Measurements from ENCODE around the gene ACSL6.

Gene ACSL6, protein sequence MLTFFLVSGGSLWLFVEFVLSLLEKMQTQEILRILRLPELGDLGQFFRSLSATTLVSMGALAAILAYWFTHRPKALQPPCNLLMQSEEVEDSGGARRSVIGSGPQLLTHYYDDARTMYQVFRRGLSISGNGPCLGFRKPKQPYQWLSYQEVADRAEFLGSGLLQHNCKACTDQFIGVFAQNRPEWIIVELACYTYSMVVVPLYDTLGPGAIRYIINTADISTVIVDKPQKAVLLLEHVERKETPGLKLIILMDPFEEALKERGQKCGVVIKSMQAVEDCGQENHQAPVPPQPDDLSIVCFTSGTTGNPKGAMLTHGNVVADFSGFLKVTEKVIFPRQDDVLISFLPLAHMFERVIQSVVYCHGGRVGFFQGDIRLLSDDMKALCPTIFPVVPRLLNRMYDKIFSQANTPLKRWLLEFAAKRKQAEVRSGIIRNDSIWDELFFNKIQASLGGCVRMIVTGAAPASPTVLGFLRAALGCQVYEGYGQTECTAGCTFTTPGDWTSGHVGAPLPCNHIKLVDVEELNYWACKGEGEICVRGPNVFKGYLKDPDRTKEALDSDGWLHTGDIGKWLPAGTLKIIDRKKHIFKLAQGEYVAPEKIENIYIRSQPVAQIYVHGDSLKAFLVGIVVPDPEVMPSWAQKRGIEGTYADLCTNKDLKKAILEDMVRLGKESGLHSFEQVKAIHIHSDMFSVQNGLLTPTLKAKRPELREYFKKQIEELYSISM

DNA sequence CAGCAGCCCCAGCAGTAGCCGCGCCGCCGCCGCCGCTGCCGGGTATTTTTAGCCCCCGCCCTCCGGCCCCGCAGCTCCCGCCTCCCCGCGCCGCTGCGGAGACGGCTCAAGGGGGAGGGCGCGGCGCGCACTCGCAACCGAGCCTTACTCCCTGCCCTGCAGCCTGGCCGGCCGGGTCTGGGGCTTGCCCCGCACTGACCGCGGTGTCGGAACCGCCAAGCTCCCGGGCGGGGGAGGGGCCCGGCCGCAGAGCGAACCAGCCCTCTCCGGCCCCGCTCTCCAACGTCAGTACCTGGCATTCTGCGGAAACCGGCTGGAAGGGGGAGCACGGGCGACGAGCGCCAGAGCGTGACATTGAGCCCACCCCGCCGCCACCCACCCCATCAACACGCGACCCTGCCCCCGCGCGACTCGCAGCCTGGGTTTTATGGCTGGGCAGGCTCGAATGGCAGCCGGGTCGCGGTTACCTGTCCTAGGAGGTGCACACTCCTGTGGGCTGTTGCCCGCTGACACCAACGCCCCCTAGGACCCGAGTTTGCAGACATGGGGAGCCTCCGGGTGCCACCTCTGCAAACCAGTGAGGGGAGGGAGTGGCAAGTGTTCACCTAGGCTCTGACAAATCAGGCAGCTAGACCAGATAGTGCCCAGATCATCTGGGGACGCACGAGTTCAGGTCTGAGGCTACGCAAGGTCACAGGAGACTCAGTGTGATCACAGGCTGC, at the start of gene ACSL6:
Gene ACSL6 (minus strand): TSS at position 37 of the 722 bp plus-strand sequence. CDS start 105 bp downstream, outside the sequence.
- TF ChIP-seq, protein P1, sequence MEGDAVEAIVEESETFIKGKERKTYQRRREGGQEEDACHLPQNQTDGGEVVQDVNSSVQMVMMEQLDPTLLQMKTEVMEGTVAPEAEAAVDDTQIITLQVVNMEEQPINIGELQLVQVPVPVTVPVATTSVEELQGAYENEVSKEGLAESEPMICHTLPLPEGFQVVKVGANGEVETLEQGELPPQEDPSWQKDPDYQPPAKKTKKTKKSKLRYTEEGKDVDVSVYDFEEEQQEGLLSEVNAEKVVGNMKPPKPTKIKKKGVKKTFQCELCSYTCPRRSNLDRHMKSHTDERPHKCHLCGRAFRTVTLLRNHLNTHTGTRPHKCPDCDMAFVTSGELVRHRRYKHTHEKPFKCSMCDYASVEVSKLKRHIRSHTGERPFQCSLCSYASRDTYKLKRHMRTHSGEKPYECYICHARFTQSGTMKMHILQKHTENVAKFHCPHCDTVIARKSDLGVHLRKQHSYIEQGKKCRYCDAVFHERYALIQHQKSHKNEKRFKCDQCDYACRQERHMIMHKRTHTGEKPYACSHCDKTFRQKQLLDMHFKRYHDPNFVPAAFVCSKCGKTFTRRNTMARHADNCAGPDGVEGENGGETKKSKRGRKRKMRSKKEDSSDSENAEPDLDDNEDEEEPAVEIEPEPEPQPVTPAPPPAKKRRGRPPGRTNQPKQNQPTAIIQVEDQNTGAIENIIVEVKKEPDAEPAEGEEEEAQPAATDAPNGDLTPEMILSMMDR (conservative IDR thresholded peaks at IDR 0.05; ENCODE audit: low read depth, low read length), result no peak
- peak within 1 kb of the TSS; percentile 56 for H3K4me3 ChIP-seq (ENCODE audit: low read depth, low read length)
- DNase-seq (ENCODE audit: low read depth), result no peak

- TF ChIP-seq, protein P1 (conservative IDR thresholded peaks at IDR 0.05; ENCODE audit: low read depth, low read length), result no peak
- H3K4me3 ChIP-seq (ENCODE audit: low read depth, low read length), result no peak within 1 kb of the TSS
- no peak for DNase-seq (ENCODE audit: low read depth)
These were observed 49.2 kb upstream of the ACSL6 start, which contains the start of gene IL3 for GRCh38 chr5:132060501-132061161. Gene IL3 (plus strand): TSS chr5:132060655. CDS start chr5:132060707, 52 bp downstream.

GRCh38 chr5:132059696-132060500, 48.4 kb upstream of the ACSL6 start:
- TF ChIP-seq, protein P1 (conservative IDR thresholded peaks at IDR 0.05; ENCODE audit: low read depth, low read length), result no peak
- DNase-seq (ENCODE audit: low read depth), result no peak
- H3K4me3 ChIP-seq (ENCODE audit: low read depth, low read length), result no peak overlapping the region

DNA sequence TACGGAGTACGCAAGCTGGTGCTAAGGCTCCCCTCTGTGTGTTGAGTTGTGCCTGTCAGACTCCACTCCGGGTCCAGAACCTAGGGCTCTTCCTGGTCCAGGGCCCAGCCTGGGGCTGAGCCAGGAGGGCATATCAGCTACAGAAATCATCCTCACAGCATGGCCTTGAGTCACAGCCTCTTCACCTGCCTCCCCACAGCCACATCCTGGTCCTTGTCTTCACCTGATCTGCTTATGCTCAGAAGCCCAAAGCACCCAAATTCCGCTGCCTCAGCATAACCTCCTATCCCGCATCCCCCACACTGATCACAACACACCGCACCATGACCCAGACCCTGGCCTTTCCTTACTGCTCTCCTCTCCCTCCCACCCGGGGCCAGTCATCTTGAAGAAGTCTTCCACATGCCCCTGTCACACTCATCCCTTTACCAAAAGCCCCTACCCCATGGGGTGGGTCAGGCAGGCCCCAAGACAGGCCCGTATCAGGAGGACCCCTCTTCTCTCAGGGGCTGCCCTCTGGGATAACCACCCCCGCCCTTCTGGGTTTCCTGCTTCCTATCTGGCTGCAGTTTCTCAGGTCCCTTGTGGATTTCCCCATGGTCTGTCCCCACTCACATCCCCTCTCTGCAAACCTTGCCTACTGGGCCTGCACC, 47.7 kb upstream of the ACSL6 start:
- TF ChIP-seq, protein P1 (conservative IDR thresholded peaks at IDR 0.05; ENCODE audit: low read depth, low read length), result no peak
- H3K4me3 ChIP-seq (ENCODE audit: low read depth, low read length), result no peak overlapping the region
- no peak for DNase-seq (ENCODE audit: low read depth)

DNA sequence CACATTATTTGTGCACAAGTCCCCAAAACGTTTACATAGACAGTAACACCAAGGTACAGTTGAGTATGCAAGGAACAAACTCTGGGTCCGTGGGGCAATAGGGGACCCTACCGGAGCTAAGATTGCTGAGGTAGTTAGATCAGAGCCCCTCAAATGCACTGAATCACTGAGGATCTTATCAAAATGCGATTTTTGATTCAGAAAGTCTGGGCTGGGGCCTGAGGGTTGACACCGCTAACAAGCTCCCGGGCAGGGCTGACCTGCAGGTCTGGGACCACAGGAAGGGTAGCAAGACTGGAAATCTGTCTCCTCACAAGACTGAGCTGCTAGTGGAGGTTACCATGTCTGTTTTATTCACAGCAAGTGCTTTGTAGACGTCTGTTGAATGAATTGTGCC, 47.2 kb upstream of the ACSL6 start:
- no peak overlapping the region for H3K4me3 ChIP-seq (ENCODE audit: low read depth, low read length)
- TF ChIP-seq, protein P1 (conservative IDR thresholded peaks at IDR 0.05; ENCODE audit: low read depth, low read length), result no peak
- no peak for DNase-seq (ENCODE audit: low read depth)

All from choroid plexus epithelial cell (primary cell).